Karpas-422 (cell line): Measurements from ENCODE around the gene ZNF462. TPM values are rescaled to one million over a fixed set of nuclear protein-coding genes. Genes with fewer than 3 reads are reported as not detected.

Experiments
- DNase-seq: peaks from one replicate; pipeline ENCODE4 v3.0.0-alpha.2; 2015
- H2AFZ ChIP-seq: fragments of 200-600 bp; sonication (generic); 2 replicates; pipeline ENCODE4 v1.6.1; 2014; ENCODE audit warnings: antibody characterized with exemption, low read length, mixed read lengths
- H3K27ac ChIP-seq: fragments of 200-600 bp; sonication (generic); 2 replicates; pipeline ENCODE4 v1.5.1; 2014; ENCODE audit warnings: mild to moderate bottlenecking, low read length, moderate library complexity
- H3K27me3 ChIP-seq: fragments of 200-600 bp; sonication (generic); 2 replicates; pipeline ENCODE4 v1.6.1; 2014; ENCODE audit warnings: low read length, mixed read lengths
- H3K36me3 ChIP-seq: fragments of 200-600 bp; sonication (generic); 2 replicates; pipeline ENCODE4 v1.6.1; 2014; ENCODE audit warnings: low read length, mixed read lengths; ENCODE audit not compliant: insufficient read depth
- H3K4me1 ChIP-seq: fragments of 200-600 bp; sonication (generic); 2 replicates; pipeline ENCODE4 v1.6.1; 2014; ENCODE audit warnings: mild to moderate bottlenecking, low read length, mixed read lengths
- H3K4me2 ChIP-seq: fragments of 200-600 bp; sonication (generic); 2 replicates; pipeline ENCODE4 v1.6.1; 2014; ENCODE audit warnings: low read length, low read depth, mild to moderate bottlenecking; ENCODE audit not compliant: poor library complexity, severe bottlenecking
- H3K4me3 ChIP-seq: fragments of 200-600 bp; sonication (generic); 2 replicates; pipeline ENCODE4 v1.5.1; 2014; ENCODE audit warnings: mild to moderate bottlenecking, antibody characterized with exemption, low read length, mixed read lengths
- H3K79me2 ChIP-seq: fragments of 200-600 bp; sonication (generic); 2 replicates; pipeline ENCODE4 v1.6.1; 2014; ENCODE audit warnings: mild to moderate bottlenecking, low read length, mixed read lengths
- H3K9ac ChIP-seq: fragments of 200-600 bp; sonication (generic); 2 replicates; pipeline ENCODE4 v1.6.0; 2014; ENCODE audit warnings: low read length
- H3K9me2 ChIP-seq: fragments of 200-600 bp; sonication (generic), shearing (Covaris generic); replicated peaks from 2 replicates; pipeline ENCODE4 v1.6.0; 2014; ENCODE audit warnings: mild to moderate bottlenecking, low read length, moderate library complexity; ENCODE audit not compliant: insufficient read depth
- H3K9me3 ChIP-seq: fragments of 300-700, 200-600 bp; sonication (generic); 2 replicates; pipeline ENCODE4 v1.6.1; 2014; ENCODE audit warnings: low read length, mixed read lengths
- H4K20me1 ChIP-seq: fragments of 200-600 bp; sonication (generic); 2 replicates; pipeline ENCODE4 v1.6.1; 2014; ENCODE audit warnings: mild to moderate bottlenecking, antibody characterized with exemption, low read length, low read depth; ENCODE audit not compliant: insufficient read depth
- total RNA-seq: library from RNA; depleted of rRNA; stranded (reverse); fragments of >200 nt; shearing (Covaris generic); gene quantifications from 2 replicates; pipeline ENCODE4 v1.2.3, GENCODE V29; 2014; ENCODE audit warnings: low replicate concordance

The ZNF462 gene
- total RNA-seq, 1 experiment from 2014 or later = not detected

DNA sequence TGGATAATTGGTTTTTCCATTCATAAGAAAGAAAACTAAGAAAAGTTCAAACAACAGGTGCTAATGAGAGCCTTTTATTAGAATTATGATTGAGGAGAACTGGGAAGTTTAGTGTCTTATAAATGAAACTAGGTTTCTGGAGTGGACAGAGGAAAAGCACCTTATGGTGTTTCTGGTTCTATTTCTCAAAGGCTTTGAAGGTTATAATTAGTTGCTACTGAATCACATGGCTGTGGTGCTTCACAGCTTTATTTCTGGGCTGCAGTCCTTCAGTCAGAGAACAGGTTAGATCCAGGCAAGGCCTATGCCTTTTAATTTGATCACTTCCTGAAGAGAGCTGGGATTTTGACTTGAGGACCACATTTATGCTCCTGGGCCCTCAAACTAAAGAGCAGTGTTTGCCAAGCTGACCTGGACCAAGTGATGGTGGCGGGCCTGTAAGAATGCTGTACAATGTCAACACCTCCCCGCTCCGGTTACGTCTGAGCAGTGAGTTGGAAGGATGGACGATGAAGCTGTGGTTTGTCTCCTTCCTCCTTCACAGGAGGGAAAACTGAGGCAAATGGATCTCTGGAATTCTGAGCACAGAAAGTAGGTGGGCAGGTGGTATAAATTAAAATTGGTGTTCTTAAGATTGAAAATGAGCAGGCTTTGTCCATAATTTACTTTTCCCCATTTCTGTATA is 56.0 kb downstream of the ZNF462 start:
- H3K27ac ChIP-seq = no peak overlapping the region
- H3K36me3 ChIP-seq = no peaks in the 10 kb centered on the region
- H3K4me3 ChIP-seq = no peak overlapping the region
- H2AFZ ChIP-seq = no peak overlapping the region
- H4K20me1 ChIP-seq = no peaks in the 10 kb centered on the region
- no peaks in the 10 kb centered on the region for H3K27me3 ChIP-seq
- H3K9me2 ChIP-seq = no peaks in the 10 kb centered on the region
- no peak overlapping the region for H3K9ac ChIP-seq
- peaks cover 7% of the 10 kb centered on the region for H3K4me1 ChIP-seq
- no peak for DNase-seq
- no peaks in the 10 kb centered on the region for H3K79me2 ChIP-seq
- H3K4me2 ChIP-seq = no peak overlapping the region
- no peaks in the 10 kb centered on the region for H3K9me3 ChIP-seq

DNA sequence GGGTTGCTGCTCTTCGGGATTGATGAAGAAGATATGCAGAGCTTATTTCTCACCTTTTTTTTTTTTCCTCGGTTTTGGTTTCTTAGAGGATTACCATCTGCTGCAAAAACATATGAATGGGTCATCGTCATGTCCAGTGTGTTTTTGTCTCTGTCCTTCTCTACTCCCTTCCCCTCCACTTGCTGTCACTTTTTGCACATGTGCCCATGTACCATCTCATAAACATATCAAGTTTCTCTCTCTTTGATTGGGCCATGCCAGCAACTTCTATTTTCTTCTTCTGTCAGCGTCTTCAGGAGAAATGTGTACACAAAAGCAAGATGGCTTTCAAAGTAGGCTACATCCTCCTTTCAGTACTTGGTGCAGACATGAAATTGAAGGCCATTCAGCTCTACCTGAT is 57.1 kb downstream of the ZNF462 start:
- H3K36me3 ChIP-seq = no peaks in the 10 kb centered on the region
- DNase-seq = no peak
- H3K27ac ChIP-seq = no peak overlapping the region
- H3K27me3 ChIP-seq = no peaks in the 10 kb centered on the region
- H2AFZ ChIP-seq = no peak overlapping the region
- peaks cover 7% of the 10 kb centered on the region for H3K4me1 ChIP-seq
- H3K4me2 ChIP-seq = no peak overlapping the region
- H3K4me3 ChIP-seq = no peak overlapping the region
- no peaks in the 10 kb centered on the region for H3K9me3 ChIP-seq
- no peaks in the 10 kb centered on the region for H4K20me1 ChIP-seq
- no peaks in the 10 kb centered on the region for H3K9me2 ChIP-seq
- H3K9ac ChIP-seq = no peak overlapping the region
- no peaks in the 10 kb centered on the region for H3K79me2 ChIP-seq

DNA sequence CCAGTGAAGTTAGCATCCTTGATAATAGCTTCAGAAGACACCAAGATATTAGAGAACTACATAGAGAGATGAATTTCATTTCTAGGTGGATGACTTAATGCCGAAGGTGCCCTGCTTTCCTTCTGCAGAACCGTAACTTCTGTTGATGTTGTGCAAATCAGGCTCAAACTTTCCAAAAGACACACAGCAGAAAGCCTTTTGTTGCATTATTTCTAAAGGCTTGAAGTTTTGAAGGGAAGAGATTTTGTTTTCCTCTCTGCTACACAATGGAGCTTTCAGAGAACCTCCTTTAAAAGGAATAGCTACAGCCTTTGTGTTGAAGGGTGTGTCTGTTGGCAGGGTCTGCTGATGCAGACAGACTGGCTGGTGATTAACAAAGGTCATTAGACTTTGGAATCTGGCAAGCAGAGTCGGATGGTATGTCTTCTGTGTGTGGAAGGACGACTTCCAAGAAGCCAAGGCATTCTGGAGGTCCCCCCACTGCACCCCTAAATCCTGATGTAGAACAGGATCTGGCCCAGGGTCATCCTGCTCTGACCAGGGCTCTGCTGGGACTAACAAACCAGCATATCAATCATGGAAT is 57.8 kb downstream of the ZNF462 start:
- peak overlapping the region; percentile 16; the same call in 1 of the 2 replicates for H2AFZ ChIP-seq
- H3K9me2 ChIP-seq = no peaks in the 10 kb centered on the region
- H3K27me3 ChIP-seq = no peaks in the 10 kb centered on the region
- H4K20me1 ChIP-seq = no peaks in the 10 kb centered on the region
- no peak overlapping the region for H3K4me2 ChIP-seq
- H3K27ac ChIP-seq = no peak overlapping the region
- no peaks in the 10 kb centered on the region for H3K36me3 ChIP-seq
- H3K9me3 ChIP-seq = no peaks in the 10 kb centered on the region
- peaks cover 7% of the 10 kb centered on the region for H3K4me1 ChIP-seq
- no peak for DNase-seq
- H3K9ac ChIP-seq = no peak overlapping the region
- no peak overlapping the region for H3K4me3 ChIP-seq
- no peaks in the 10 kb centered on the region for H3K79me2 ChIP-seq

DNA sequence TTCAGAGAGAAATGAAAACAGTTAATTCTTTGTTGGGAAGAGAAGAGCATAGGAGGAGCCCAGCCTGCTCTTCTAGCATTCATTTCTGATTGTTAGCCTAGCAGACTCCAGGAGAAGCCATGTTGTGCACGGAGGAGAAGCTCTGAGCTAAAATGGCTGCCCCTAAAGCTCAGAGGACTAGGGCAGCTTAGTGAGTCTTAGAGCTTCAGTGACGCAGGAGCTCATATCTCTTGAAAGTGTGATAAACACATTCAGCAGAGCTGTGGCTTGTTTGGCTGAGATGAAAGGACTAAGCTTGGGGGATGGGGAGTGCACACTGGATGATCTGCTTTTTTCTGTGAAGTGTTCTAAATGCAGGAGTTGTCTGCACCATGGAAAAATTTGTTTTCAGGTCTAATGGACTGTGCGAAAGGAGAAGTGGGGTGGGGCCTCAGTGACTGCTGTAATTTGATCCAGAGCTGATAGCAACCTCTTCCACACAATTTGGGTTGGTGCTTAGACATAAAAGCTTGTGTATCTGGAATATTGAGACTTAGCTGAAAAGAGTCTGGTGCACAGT is 58.5 kb downstream of the ZNF462 start:
- no peaks in the 10 kb centered on the region for H3K9me3 ChIP-seq
- no peak overlapping the region for H3K9ac ChIP-seq
- peaks cover 7% of the 10 kb centered on the region for H3K4me1 ChIP-seq
- no peaks in the 10 kb centered on the region for H3K27me3 ChIP-seq
- H2AFZ ChIP-seq = peak overlapping the region; percentile 16; the same call in 1 of the 2 replicates
- peak overlapping the region; percentile 36 for H3K4me2 ChIP-seq
- peak; percentile 48 for DNase-seq
- no peaks in the 10 kb centered on the region for H3K9me2 ChIP-seq
- no peaks in the 10 kb centered on the region for H4K20me1 ChIP-seq
- no peaks in the 10 kb centered on the region for H3K79me2 ChIP-seq
- no peak overlapping the region for H3K27ac ChIP-seq
- no peak overlapping the region for H3K4me3 ChIP-seq
- H3K36me3 ChIP-seq = no peaks in the 10 kb centered on the region

DNA sequence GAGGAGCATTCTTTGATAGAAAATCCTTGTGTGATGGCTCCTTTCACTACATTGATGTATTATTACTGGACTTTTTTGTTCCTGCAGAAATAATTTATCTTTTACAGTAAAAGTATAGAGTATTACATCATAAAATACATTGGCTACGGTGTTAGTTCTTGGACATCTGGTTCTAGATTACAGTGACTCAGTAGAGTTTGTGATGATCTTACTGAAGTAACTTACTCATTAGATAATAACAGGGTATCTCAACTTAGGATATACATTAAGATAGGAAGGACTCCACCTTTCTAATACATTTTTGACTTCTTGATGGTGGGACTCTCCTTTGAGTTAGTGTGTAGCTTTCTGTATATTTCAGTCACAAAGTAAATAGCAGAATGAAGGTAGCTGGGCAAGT is 59.1 kb downstream of the ZNF462 start:
- Histone ChIP-seq H3K4me2 (no peak overlapping the region), H3K4me3 (no peak overlapping the region), H2AFZ (0 out of 2 replicates have a peak overlapping the region, but pooled peaks have one; percentile 16), H4K20me1 (no peaks in the 10 kb centered on the region), H3K79me2 (no peaks in the 10 kb centered on the region), H3K9me2 (no peaks in the 10 kb centered on the region), H3K27me3 (no peaks in the 10 kb centered on the region), H3K9me3 (no peaks in the 10 kb centered on the region), H3K4me1 (peaks cover 7% of the 10 kb centered on the region), H3K36me3 (no peaks in the 10 kb centered on the region), H3K9ac (no peak overlapping the region), H3K27ac (no peak overlapping the region)
- DNase-seq = no peak

DNA sequence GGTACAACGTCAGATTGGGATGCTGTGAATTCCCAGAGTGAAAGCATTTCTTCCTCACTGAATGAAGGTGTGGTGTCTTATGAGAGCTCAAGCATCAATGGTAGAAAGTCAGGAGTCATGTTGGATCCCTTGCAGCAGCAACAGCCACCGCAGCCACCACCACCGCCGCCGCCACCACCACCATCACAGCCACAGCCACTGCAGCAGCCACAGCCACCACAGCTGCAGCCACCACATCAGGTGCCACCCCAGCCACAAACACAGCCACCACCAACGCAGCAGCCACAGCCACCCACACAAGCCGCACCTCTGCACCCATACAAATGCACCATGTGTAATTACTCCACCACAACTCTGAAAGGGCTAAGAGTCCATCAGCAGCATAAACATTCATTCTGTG is 62.4 kb downstream of the ZNF462 start:
- no peaks in the 10 kb centered on the region for H3K9me2 ChIP-seq
- no peaks in the 10 kb centered on the region for H3K9me3 ChIP-seq
- DNase-seq = peak; percentile 2
- H3K36me3 ChIP-seq = no peaks in the 10 kb centered on the region
- no peaks in the 10 kb centered on the region for H3K27me3 ChIP-seq
- no peak overlapping the region for H3K9ac ChIP-seq
- no peak overlapping the region for H3K27ac ChIP-seq
- H4K20me1 ChIP-seq = no peaks in the 10 kb centered on the region
- H2AFZ ChIP-seq = no peak overlapping the region
- no peaks in the 10 kb centered on the region for H3K79me2 ChIP-seq
- peaks cover 7% of the 10 kb centered on the region for H3K4me1 ChIP-seq
- H3K4me2 ChIP-seq = no peak overlapping the region
- H3K4me3 ChIP-seq = no peak overlapping the region

DNA sequence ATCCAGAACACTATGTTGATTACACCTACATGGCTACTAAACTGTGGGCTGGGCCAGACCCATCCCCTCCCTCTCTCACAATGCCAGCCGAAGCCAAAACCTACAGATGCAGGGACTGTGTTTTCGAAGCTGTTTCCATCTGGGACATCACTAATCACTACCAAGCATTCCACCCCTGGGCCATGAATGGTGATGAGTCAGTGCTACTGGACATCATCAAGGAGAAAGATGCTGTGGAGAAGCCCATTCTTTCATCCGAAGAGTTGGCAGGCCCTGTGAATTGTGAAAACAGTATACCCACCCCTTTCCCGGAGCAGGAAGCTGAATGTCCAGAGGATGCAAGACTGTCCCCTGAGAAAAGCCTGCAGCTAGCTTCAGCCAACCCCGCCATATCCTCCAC is 65.0 kb downstream of the ZNF462 start:
- Histone ChIP-seq H3K36me3 (no peaks in the 10 kb centered on the region), H3K4me3 (no peak overlapping the region), H3K9ac (no peak overlapping the region), H3K9me2 (no peaks in the 10 kb centered on the region), H3K9me3 (no peaks in the 10 kb centered on the region), H3K79me2 (no peaks in the 10 kb centered on the region), H3K4me1 (no peaks in the 10 kb centered on the region), H3K27me3 (no peaks in the 10 kb centered on the region), H3K27ac (no peak overlapping the region), H4K20me1 (no peaks in the 10 kb centered on the region), H2AFZ (no peak overlapping the region), H3K4me2 (no peak overlapping the region)
- no peak for DNase-seq

DNA sequence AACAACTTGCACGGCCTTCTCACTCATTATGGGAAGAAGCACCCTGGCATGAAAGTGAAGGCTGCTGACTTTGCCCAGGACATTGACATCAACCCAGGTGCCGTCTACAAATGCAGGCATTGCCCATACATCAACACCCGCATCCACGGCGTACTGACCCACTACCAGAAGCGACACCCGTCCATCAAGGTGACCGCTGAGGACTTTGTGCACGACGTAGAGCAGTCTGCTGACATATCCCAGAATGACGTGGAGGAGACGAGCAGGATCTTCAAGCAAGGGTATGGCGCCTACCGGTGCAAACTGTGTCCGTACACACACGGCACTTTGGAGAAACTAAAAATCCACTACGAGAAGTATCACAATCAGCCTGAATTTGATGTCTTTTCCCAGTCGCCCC is 65.4 kb downstream of the ZNF462 start:
- H4K20me1 ChIP-seq = no peaks in the 10 kb centered on the region
- no peak overlapping the region for H3K4me3 ChIP-seq
- H3K79me2 ChIP-seq = no peaks in the 10 kb centered on the region

More for the DNA sequence above, 65.4 kb downstream of the ZNF462 start:
- H3K36me3 ChIP-seq = no peaks in the 10 kb centered on the region
- no peak overlapping the region for H3K27ac ChIP-seq
- no peaks in the 10 kb centered on the region for H3K9me3 ChIP-seq
- no peak overlapping the region for H3K9ac ChIP-seq
- no peaks in the 10 kb centered on the region for H3K4me1 ChIP-seq
- no peak overlapping the region for H3K4me2 ChIP-seq
- H3K9me2 ChIP-seq = no peaks in the 10 kb centered on the region
- H2AFZ ChIP-seq = no peak overlapping the region
- H3K27me3 ChIP-seq = no peaks in the 10 kb centered on the region
- DNase-seq = no peak
